Measurements from ENCODE around the gene NTMT1. TPM values are rescaled to one million over a fixed set of nuclear protein-coding genes. Genes with fewer than 3 reads are reported as not detected.
"Not testable (repeated sequence)": the region's sequence is repeated elsewhere in the genome, so short reads cannot be mapped to it uniquely, and the experiment has no call there.

NTMT1 gene
- total RNA-seq, 1 donor from 2014 or later, result 45.1 TPM

GRCh38 chr9:129615407-129616285, 10.3 kb upstream of the NTMT1 start:
- DNase-seq (ENCODE audit: low spot score), result no peak

- DNase-seq (ENCODE audit: low spot score), result no peak
Measured at GRCh38 chr9:129617167-129617566, 8.8 kb upstream of the NTMT1 start.

- DNase-seq (ENCODE audit: low spot score), result no peak
Measured at GRCh38 chr9:129619787-129620668, 5.9 kb upstream of the NTMT1 start.

- no peak for DNase-seq (ENCODE audit: low spot score)
Measured at GRCh38 chr9:129620669-129621295, 5.2 kb upstream of the NTMT1 start, which contains the start of gene C9orf50. TSS of gene C9orf50 (minus strand) at chr9:129621101. CDS start at chr9:129620574, 527 bp downstream.

- DNase-seq (ENCODE audit: low spot score), result no peak
Measured at GRCh38 chr9:129623331-129623730, 2.6 kb upstream of the NTMT1 start.

- DNase-seq (ENCODE audit: low spot score), result no peak
Measured at GRCh38 chr9:129624168-129624759, 1.7 kb upstream of the NTMT1 start.

GRCh38 chr9:129624947-129625346, 1.0 kb upstream of the NTMT1 start:
- no peak for DNase-seq (ENCODE audit: low spot score)

- no peak for DNase-seq (ENCODE audit: low spot score)
Measured at GRCh38 chr9:129626625-129627284, 792 bp downstream of the NTMT1 start.

GRCh38 chr9:129627556-129628440, 1.8 kb downstream of the NTMT1 start:
- no peak for DNase-seq (ENCODE audit: low spot score)

GRCh38 chr9:129628709-129629108, 2.7 kb downstream of the NTMT1 start:
- no peak for DNase-seq (ENCODE audit: low spot score)

GRCh38 chr9:129629251-129629820, 3.4 kb downstream of the NTMT1 start:
- DNase-seq (ENCODE audit: low spot score), result no peak

GRCh38 chr9:129630967-129631673, 5.2 kb downstream of the NTMT1 start:
- DNase-seq (ENCODE audit: low spot score), result no peak

GRCh38 chr9:129631674-129632129, 5.7 kb downstream of the NTMT1 start:
- no peak for DNase-seq (ENCODE audit: low spot score)

- DNase-seq (ENCODE audit: low spot score), result no peak
Measured at GRCh38 chr9:129632460-129632859, 6.5 kb downstream of the NTMT1 start.

GRCh38 chr9:129633207-129633606, 7.2 kb downstream of the NTMT1 start:
- no peak for DNase-seq (ENCODE audit: low spot score)

- DNase-seq (ENCODE audit: low spot score), result no peak
Measured at GRCh38 chr9:129633848-129634247, 7.9 kb downstream of the NTMT1 start.

GRCh38 chr9:129635099-129636065, 9.4 kb downstream of the NTMT1 start:
- no peak for DNase-seq (ENCODE audit: low spot score)

- DNase-seq (ENCODE audit: low spot score), result not testable (repeated sequence)
Measured at GRCh38 chr9:129636343-129636742, 10.4 kb downstream of the NTMT1 start.

Data from mucosa of gallbladder (tissue), 1 donor.